ENCODE data around the gene OR4E1. TPM values are rescaled to one million over a fixed set of nuclear protein-coding genes. Genes with fewer than 3 reads are reported as not detected.

OR4E1 gene
- total and polyA plus RNA-seq, 4 experiments from 2014 or later = 0.22 TPM; not detected in 3

DNA sequence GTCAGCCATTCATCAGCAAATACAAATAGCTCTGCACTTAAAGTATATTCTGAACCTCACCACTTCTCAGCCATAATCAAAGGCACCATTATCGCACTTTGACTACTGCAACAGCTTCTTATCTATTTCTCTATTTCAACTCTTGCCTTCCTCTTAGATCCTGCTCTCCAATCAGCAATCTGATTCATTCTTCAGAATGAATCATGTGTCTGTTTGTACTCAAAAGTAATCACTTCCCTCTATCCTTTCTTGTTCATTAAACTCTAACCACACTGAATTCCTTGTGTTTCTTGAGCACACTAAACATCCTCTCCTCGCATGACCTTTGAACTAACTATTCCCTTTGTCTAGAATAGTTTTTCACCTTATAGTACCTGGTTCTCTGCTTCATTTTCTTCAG lies 12.8 kb upstream of the OR4E1 start:
- no peak overlapping the region for H3K4me3 ChIP-seq (ENCODE audit: low read length in 2 of 2)
- intact Hi-C loops (cut with micrococcal nuclease) = no loop called here
- Mint-ChIP-seq H3K36me3 (no peaks in the 10 kb centered on the region), H3K4me1 (no peaks in the 10 kb centered on the region), H3K27ac (no peak overlapping the region), H3K27me3 (peaks cover 21 to 26% of the 10 kb centered on the region in 2 donors), H3K9me3 (peaks cover 0 to 17% (median 0%) of the 10 kb centered on the region in 8 donors), H3K4me3 (no peak overlapping the region)
- no peak for DNase-seq
- H3K9me3 ChIP-seq (ENCODE audit: control insufficient read depth in 1 of 2, low read length in 2 of 2) = no peaks in the 10 kb centered on the region
- H3K27ac ChIP-seq (ENCODE audit: low read depth, low read length) = no peak overlapping the region
- POLR2A ChIA-PET (ENCODE audit: partially characterized antibody) = no interaction called here
- no peaks in the 10 kb centered on the region for H3K27me3 ChIP-seq (ENCODE audit: insufficient read depth, low read length)
- CTCF ChIA-PET (ENCODE audit: partially characterized antibody) = interaction anchor here (1.0 kb wide), 1 partner anchor 23 kb away, joined by 3 read pairs; no protein-coding TSS in a partner anchor
- no peaks in the 10 kb centered on the region for H3K36me3 ChIP-seq (ENCODE audit: insufficient read depth, low read length)
- H3K4me1 ChIP-seq (ENCODE audit: insufficient read depth, low read length) = no peaks in the 10 kb centered on the region

GRCh38 chr14:21680072-21680471 lies 6.5 kb upstream of the OR4E1 start:
- ChIA-PET POLR2A (ENCODE audit: partially characterized antibody) (no interaction called here), CTCF (ENCODE audit: partially characterized antibody) (no interaction called here)
- Histone ChIP-seq H3K4me1 (ENCODE audit: insufficient read depth, low read length) (no peaks in the 10 kb centered on the region), H3K36me3 (ENCODE audit: insufficient read depth, low read length) (no peaks in the 10 kb centered on the region), H3K27me3 (ENCODE audit: insufficient read depth, low read length) (no peaks in the 10 kb centered on the region), H3K4me3 (ENCODE audit: low read length in 2 of 2) (no peak overlapping the region), H3K9me3 (ENCODE audit: control insufficient read depth in 1 of 2, low read length in 2 of 2) (no peaks in the 10 kb centered on the region), H3K27ac (ENCODE audit: low read depth, low read length) (no peak overlapping the region)
- Mint-ChIP-seq H3K4me1 (no peaks in the 10 kb centered on the region), H3K36me3 (no peaks in the 10 kb centered on the region), H3K9me3 (peaks cover 0 to 19% (median 12%) of the 10 kb centered on the region in 8 donors), H3K27ac (no peak overlapping the region), H3K27me3 (peaks cover 18 to 24% of the 10 kb centered on the region in 2 donors), H3K4me3 (no peak overlapping the region)
- intact Hi-C loops (cut with micrococcal nuclease) = no loop called here
- no peak for DNase-seq

GRCh38 chr14:21675566-21675965 lies 1.9 kb upstream of the OR4E1 start:
- no peaks in the 10 kb centered on the region for H3K36me3 ChIP-seq (ENCODE audit: insufficient read depth, low read length)
- ChIA-PET CTCF (ENCODE audit: partially characterized antibody) (interaction anchor here (1.1 kb wide), 1 partner anchor 11 kb away, joined by 3 read pairs; no protein-coding TSS in a partner anchor), POLR2A (ENCODE audit: partially characterized antibody) (no interaction called here)
- no peak for DNase-seq
- no peak overlapping the region for H3K27ac Mint-ChIP-seq
- no peaks in the 10 kb centered on the region for H3K36me3 Mint-ChIP-seq
- no peaks in the 10 kb centered on the region for H3K9me3 ChIP-seq (ENCODE audit: control insufficient read depth in 1 of 2, low read length in 2 of 2)
- H3K4me3 Mint-ChIP-seq = no peak overlapping the region
- no peaks in the 10 kb centered on the region for H3K4me1 ChIP-seq (ENCODE audit: insufficient read depth, low read length)
- intact Hi-C loops (cut with micrococcal nuclease) = no loop called here
- no peak overlapping the region for H3K27ac ChIP-seq (ENCODE audit: low read depth, low read length)
- no peak overlapping the region for H3K4me3 ChIP-seq (ENCODE audit: low read length in 2 of 2)
- no peaks in the 10 kb centered on the region for H3K4me1 Mint-ChIP-seq
- peaks cover 0 to 26% (median 14%) of the 10 kb centered on the region in 8 donors for H3K9me3 Mint-ChIP-seq
- peaks cover 15% of the 10 kb centered on the region in 2 donors for H3K27me3 Mint-ChIP-seq
- no peaks in the 10 kb centered on the region for H3K27me3 ChIP-seq (ENCODE audit: insufficient read depth, low read length)

DNA sequence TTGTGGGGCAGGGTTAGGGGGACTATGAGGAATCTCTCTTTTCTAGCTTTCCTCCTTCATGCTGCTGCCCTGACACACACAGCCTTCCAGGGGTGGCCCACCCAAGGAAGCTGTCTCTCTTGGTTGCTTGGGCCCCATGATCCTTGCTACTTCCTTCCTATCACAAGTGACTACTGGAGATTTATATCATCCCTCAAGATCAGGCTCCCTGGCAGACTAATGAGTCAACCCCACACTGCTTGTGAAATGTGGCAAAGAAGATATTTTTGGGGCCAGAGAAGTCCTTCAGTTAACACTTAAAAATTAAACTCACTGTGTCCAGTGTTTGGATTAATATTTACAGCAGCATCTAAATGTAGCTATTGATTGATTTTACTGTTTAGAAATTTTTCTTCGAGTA lies 1.5 kb downstream of the OR4E1 start:
- intact Hi-C loops (cut with micrococcal nuclease) = no loop called here
- Histone ChIP-seq H3K4me3 (ENCODE audit: low read length in 2 of 2) (no peak overlapping the region), H3K9me3 (ENCODE audit: control insufficient read depth in 1 of 2, low read length in 2 of 2) (no peaks in the 10 kb centered on the region), H3K36me3 (ENCODE audit: insufficient read depth, low read length) (no peaks in the 10 kb centered on the region), H3K27me3 (ENCODE audit: insufficient read depth, low read length) (no peaks in the 10 kb centered on the region), H3K4me1 (ENCODE audit: insufficient read depth, low read length) (no peaks in the 10 kb centered on the region), H3K27ac (ENCODE audit: low read depth, low read length) (no peak overlapping the region)
- no peak overlapping the region for H3K27ac Mint-ChIP-seq
- POLR2A ChIA-PET (ENCODE audit: partially characterized antibody) = no interaction called here
- H3K9me3 Mint-ChIP-seq = peaks cover 0 to 22% (median 14%) of the 10 kb centered on the region in 8 donors
- peaks cover 15 to 21% of the 10 kb centered on the region in 2 donors for H3K27me3 Mint-ChIP-seq
- CTCF ChIA-PET (ENCODE audit: partially characterized antibody) = interaction anchor here (1.5 kb wide), 1 partner anchor 63 kb away, joined by 3 read pairs; no protein-coding TSS in a partner anchor
- H3K4me1 Mint-ChIP-seq = no peaks in the 10 kb centered on the region
- no peaks in the 10 kb centered on the region for H3K36me3 Mint-ChIP-seq
- H3K4me3 Mint-ChIP-seq = no peak overlapping the region
- no peak for DNase-seq

DNA sequence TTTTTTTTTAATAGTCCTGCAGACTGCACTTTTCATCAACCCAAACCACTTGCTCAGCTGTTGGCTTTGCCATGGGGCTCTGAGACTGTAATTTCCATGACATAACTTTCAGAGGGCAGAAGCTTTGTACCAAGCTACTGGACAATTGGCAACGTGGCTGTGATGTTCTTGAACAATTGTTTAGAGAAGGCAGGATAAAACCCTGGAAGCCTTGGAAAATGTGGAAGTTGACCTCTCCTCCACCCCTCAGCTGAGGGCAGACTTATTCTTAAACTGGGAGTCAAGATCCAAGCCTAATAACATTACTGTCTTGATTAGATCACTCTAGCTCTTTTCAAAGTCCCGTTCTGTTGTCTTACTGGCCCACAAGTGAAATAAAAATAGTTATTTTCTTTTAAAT lies 2.2 kb downstream of the OR4E1 start:
- Histone ChIP-seq H3K27me3 (ENCODE audit: insufficient read depth, low read length) (no peaks in the 10 kb centered on the region), H3K4me3 (ENCODE audit: low read length in 2 of 2) (no peak overlapping the region), H3K4me1 (ENCODE audit: insufficient read depth, low read length) (no peaks in the 10 kb centered on the region), H3K36me3 (ENCODE audit: insufficient read depth, low read length) (no peaks in the 10 kb centered on the region), H3K27ac (ENCODE audit: low read depth, low read length) (no peak overlapping the region), H3K9me3 (ENCODE audit: control insufficient read depth in 1 of 2, low read length in 2 of 2) (no peaks in the 10 kb centered on the region)
- intact Hi-C loops (cut with micrococcal nuclease) = no loop called here
- Mint-ChIP-seq H3K27ac (no peak overlapping the region), H3K36me3 (no peaks in the 10 kb centered on the region), H3K4me3 (no peak overlapping the region), H3K27me3 (peaks cover 15 to 18% of the 10 kb centered on the region in 2 donors), H3K9me3 (peaks cover 0 to 22% (median 12%) of the 10 kb centered on the region in 8 donors), H3K4me1 (no peaks in the 10 kb centered on the region)
- CTCF ChIA-PET (ENCODE audit: partially characterized antibody) = interaction anchor here (1.5 kb wide), 1 partner anchor 63 kb away, joined by 3 read pairs; no protein-coding TSS in a partner anchor
- no peak for DNase-seq
- POLR2A ChIA-PET (ENCODE audit: partially characterized antibody) = no interaction called here

GRCh38 chr14:21669284-21669683 lies 4.3 kb downstream of the OR4E1 start:
- Histone ChIP-seq H3K36me3 (ENCODE audit: insufficient read depth, low read length) (no peaks in the 10 kb centered on the region), H3K27me3 (ENCODE audit: insufficient read depth, low read length) (peaks cover 5% of the 10 kb centered on the region), H3K4me3 (ENCODE audit: low read length in 2 of 2) (no peak overlapping the region), H3K4me1 (ENCODE audit: insufficient read depth, low read length) (no peaks in the 10 kb centered on the region), H3K9me3 (ENCODE audit: control insufficient read depth in 1 of 2, low read length in 2 of 2) (no peaks in the 10 kb centered on the region), H3K27ac (ENCODE audit: low read depth, low read length) (no peak overlapping the region)
- Mint-ChIP-seq H3K4me1 (no peaks in the 10 kb centered on the region), H3K27me3 (peaks cover 22% of the 10 kb centered on the region in 2 donors), H3K27ac (no peak overlapping the region), H3K4me3 (no peak overlapping the region), H3K36me3 (no peaks in the 10 kb centered on the region), H3K9me3 (peaks cover 0 to 4% (median under 1%) of the 10 kb centered on the region in 8 donors)
- intact Hi-C loops (cut with micrococcal nuclease) = no loop called here
- POLR2A ChIA-PET (ENCODE audit: partially characterized antibody) = no interaction called here
- no peak for DNase-seq
- CTCF ChIA-PET (ENCODE audit: partially characterized antibody) = no interaction called here

DNA sequence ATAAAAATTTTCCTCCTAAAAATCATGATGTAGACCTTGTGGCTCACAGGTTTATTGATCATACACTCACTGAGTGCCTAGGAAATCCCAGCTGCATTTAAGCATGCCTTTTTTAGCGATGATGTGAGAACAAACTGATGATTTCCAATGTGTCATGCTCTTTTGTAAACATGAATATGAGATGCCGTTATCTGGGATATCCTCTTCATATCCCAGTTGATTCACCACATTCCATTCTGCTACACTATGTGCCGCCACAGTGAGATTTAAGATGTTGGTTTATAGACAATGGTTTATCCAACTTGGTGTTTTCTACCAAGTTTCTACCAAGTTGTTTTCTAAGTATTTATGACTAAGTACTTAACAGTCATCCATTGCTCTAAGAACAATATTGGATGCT lies 5.2 kb downstream of the OR4E1 start:
- H3K27ac Mint-ChIP-seq = no peak overlapping the region
- Histone ChIP-seq H3K36me3 (ENCODE audit: insufficient read depth, low read length) (no peaks in the 10 kb centered on the region), H3K27ac (ENCODE audit: low read depth, low read length) (no peak overlapping the region), H3K27me3 (ENCODE audit: insufficient read depth, low read length) (peaks cover 6% of the 10 kb centered on the region), H3K9me3 (ENCODE audit: control insufficient read depth in 1 of 2, low read length in 2 of 2) (no peaks in the 10 kb centered on the region), H3K4me1 (ENCODE audit: insufficient read depth, low read length) (no peaks in the 10 kb centered on the region), H3K4me3 (ENCODE audit: low read length in 2 of 2) (no peak overlapping the region)
- H3K27me3 Mint-ChIP-seq = peaks cover 22 to 29% of the 10 kb centered on the region in 2 donors
- ChIA-PET POLR2A (ENCODE audit: partially characterized antibody) (no interaction called here), CTCF (ENCODE audit: partially characterized antibody) (no interaction called here)
- H3K4me3 Mint-ChIP-seq = no peak overlapping the region
- peaks cover 0 to 5% (median 1%) of the 10 kb centered on the region in 8 donors for H3K9me3 Mint-ChIP-seq
- no peak for DNase-seq
- intact Hi-C loops (cut with micrococcal nuclease) = no loop called here
- H3K4me1 Mint-ChIP-seq = no peaks in the 10 kb centered on the region
- no peaks in the 10 kb centered on the region for H3K36me3 Mint-ChIP-seq

DNA sequence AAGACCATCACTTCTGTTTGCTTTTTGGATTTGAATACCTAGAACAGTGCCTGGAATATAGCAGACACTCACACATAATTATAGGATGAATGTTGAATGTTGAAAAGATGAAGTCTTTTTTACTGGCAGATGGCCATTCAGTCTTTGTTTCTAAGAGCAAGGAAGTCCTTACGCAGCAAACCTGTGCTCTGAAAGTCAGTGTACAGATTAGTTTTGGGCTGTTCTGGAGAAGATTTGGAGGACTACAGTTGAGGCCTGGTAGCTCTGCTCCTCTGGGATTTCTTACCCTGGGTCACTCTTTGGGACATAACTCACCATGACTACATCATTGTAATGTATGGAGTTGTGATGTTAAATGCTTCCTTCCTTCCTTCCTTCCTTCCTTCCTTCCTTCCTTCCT lies 16.6 kb downstream of the OR4E1 start:
- POLR2A ChIA-PET (ENCODE audit: partially characterized antibody) = no interaction called here
- Mint-ChIP-seq H3K4me3 (no peak overlapping the region), H3K4me1 (no peaks in the 10 kb centered on the region), H3K36me3 (no peaks in the 10 kb centered on the region), H3K27ac (peak overlapping the region in 1 of 7 donors; percentile 48), H3K9me3 (peaks cover 0 to 2% (median 0%) of the 10 kb centered on the region in 8 donors), H3K27me3 (peaks cover 11 to 17% of the 10 kb centered on the region in 2 donors)
- Histone ChIP-seq H3K27me3 (ENCODE audit: insufficient read depth, low read length) (peaks cover 6% of the 10 kb centered on the region), H3K4me3 (ENCODE audit: low read length in 2 of 2) (no peak overlapping the region), H3K9me3 (ENCODE audit: control insufficient read depth in 1 of 2, low read length in 2 of 2) (no peaks in the 10 kb centered on the region), H3K36me3 (ENCODE audit: insufficient read depth, low read length) (no peaks in the 10 kb centered on the region), H3K27ac (ENCODE audit: low read depth, low read length) (no peak overlapping the region), H3K4me1 (ENCODE audit: insufficient read depth, low read length) (no peaks in the 10 kb centered on the region)
- CTCF ChIA-PET (ENCODE audit: partially characterized antibody) = no interaction called here
- DNase-seq = no peak
- intact Hi-C loops (cut with micrococcal nuclease) = no loop called here

Data from CD4-positive, alpha-beta memory T cell (primary cell).